Astrocyte (in vitro differentiated cells and primary cell): ENCODE measurements around the gene TMEM179. TPM values are rescaled to one million over a fixed set of nuclear protein-coding genes. Genes with fewer than 3 reads are reported as not detected.

Experiments used
- DNase-seq: peaks from one replicate; pipeline ENCODE4 v3.0.0-alpha.2; 2010; ENCODE audit warnings: low read depth
- FAIRE-seq: peaks from 2 replicates; lab custom pipeline; 2011; peaks lifted over from hg19 to GRCh38; lab: Jason Lieb, UNC
- H2AFZ ChIP-seq: 2 replicates; pipeline ENCODE4 v1.6.0; 2012; ENCODE audit warnings: low read depth, low read length, inconsistent platforms
- H3K27ac ChIP-seq: 2 replicates; pipeline ENCODE4 v1.5.1; 2011; ENCODE audit warnings: low read depth, low read length, inconsistent platforms
- H3K27me3 ChIP-seq: 2 replicates; pipeline ENCODE4 v1.6.0; 2011; ENCODE audit warnings: low read length, inconsistent platforms; ENCODE audit not compliant: insufficient read depth
- H3K36me3 ChIP-seq: 2 replicates; pipeline ENCODE4 v1.5.1; 2011; ENCODE audit warnings: low read length, inconsistent platforms; ENCODE audit not compliant: insufficient read depth
- H3K4me1 ChIP-seq: 2 replicates; pipeline ENCODE4 v1.5.1; 2011; ENCODE audit warnings: low read length, inconsistent platforms; ENCODE audit not compliant: insufficient read depth
- H3K4me2 ChIP-seq: 2 replicates; pipeline ENCODE4 v1.6.0; 2012; ENCODE audit warnings: low read length, inconsistent platforms
- H3K4me3 ChIP-seq: 2 replicates; pipeline ENCODE4 v1.5.1; 2011; ENCODE audit warnings: low read depth, mild to moderate bottlenecking, low read length, inconsistent platforms; ENCODE audit not compliant: insufficient read depth
- H3K79me2 ChIP-seq: 2 replicates; pipeline ENCODE4 v1.6.0; 2012; ENCODE audit warnings: mild to moderate bottlenecking, low read length, inconsistent platforms; ENCODE audit not compliant: insufficient read depth
- H3K9ac ChIP-seq: 2 replicates; pipeline ENCODE4 v1.6.0; 2012; ENCODE audit warnings: mild to moderate bottlenecking, low read length, inconsistent platforms
- H3K9me3 ChIP-seq: 2 replicates; pipeline ENCODE4 v1.5.1; 2012; ENCODE audit warnings: low read depth, mild to moderate bottlenecking, low read length, inconsistent platforms; ENCODE audit not compliant: insufficient read depth
- H4K20me1 ChIP-seq: 2 replicates; pipeline ENCODE4 v1.6.0; 2012; ENCODE audit warnings: low read length, inconsistent platforms; ENCODE audit not compliant: insufficient read depth
- H3K27ac Mint-ChIP-seq: one replicate; pipeline ENCODE4 v1.8.0; 2021; ENCODE audit warnings: mild to moderate bottlenecking, mixed read lengths; ENCODE audit not compliant: unreplicated experiment
- H3K27me3 Mint-ChIP-seq: one replicate; pipeline ENCODE4 v1.8.0; 2021; ENCODE audit warnings: low read depth, mixed read lengths; ENCODE audit not compliant: unreplicated experiment
- H3K36me3 Mint-ChIP-seq: one replicate; pipeline ENCODE4 v1.8.0; 2021; ENCODE audit warnings: low read depth, mixed read lengths; ENCODE audit not compliant: unreplicated experiment
- H3K4me1 Mint-ChIP-seq: one replicate; pipeline ENCODE4 v1.8.0; 2021; ENCODE audit warnings: low read depth, mixed read lengths; ENCODE audit not compliant: unreplicated experiment
- H3K4me3 Mint-ChIP-seq: one replicate; pipeline ENCODE4 v1.8.0; 2021; ENCODE audit warnings: mild to moderate bottlenecking, moderate library complexity, mixed read lengths; ENCODE audit not compliant: unreplicated experiment
- H3K9me3 Mint-ChIP-seq: one replicate; pipeline ENCODE4 v1.8.0; 2021; ENCODE audit warnings: mild to moderate bottlenecking, mixed read lengths; ENCODE audit not compliant: unreplicated experiment
- EZH2 ChIP-seq: IDR thresholded peaks from 2 replicates; pipeline ENCODE4 v1.6.1; 2012; ENCODE audit warnings: mild to moderate bottlenecking, low read length, inconsistent platforms; ENCODE audit not compliant: insufficient read depth
- total RNA-seq: library from RNA; stranded (reverse); gene quantifications from 2 replicates; pipeline ENCODE4 v1.2.1, GENCODE V29; 2021
- TF ChIP-seq, protein P1 (sequence below): IDR thresholded peaks from 2 replicates; pipeline ENCODE4 v1.5.1; 2011; ENCODE audit warnings: low read depth, mild to moderate bottlenecking, inconsistent platforms, low read length, moderate library complexity; ENCODE audit not compliant: insufficient read depth

TMEM179 gene
- total RNA-seq, 1 donor from 2014 or later: 0.82 TPM

DNA sequence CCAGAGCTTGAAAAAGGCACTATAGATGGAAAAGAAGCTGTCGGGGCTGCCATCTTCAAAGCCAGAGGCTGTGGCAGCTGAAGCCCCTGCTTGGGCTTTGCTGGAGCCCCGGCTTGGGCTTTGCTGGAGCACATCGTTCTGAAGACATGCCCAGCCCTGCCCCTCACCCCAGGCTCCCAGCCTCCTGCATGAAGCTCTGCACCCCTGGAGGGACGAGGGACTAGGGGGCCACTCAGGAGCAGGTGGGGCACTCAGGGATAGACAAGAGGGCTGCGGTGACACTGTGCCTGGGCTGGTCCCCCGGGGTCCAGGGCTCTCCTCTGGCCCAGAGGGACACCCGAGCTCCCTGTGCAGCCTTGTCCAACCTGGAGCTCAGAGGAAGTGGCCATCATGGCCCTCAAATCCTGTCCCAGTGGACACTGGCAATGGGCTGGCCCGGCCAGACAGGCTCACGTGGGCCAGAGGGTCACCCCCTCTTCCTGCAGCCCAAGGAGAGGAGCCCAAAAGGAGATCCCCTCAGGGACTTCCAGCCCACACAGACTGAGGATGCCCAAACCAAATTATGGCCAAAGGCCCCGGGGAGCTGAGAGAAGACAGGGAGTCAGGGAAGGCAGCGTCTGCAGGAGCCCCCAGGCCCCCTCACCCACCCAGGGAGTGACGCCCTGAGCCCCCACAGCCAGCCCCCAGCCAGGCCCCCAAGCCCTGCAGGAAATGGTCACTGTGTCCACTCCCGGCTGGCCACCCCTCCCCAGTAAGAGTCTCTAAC lies 48.1 kb downstream of the TMEM179 start:
- H3K4me3 Mint-ChIP-seq: no peak overlapping the region
- no peaks in the 10 kb centered on the region for H3K9me3 Mint-ChIP-seq
- H3K27me3 Mint-ChIP-seq: peaks cover 38% of the 10 kb centered on the region
- no peaks in the 10 kb centered on the region for H3K4me1 ChIP-seq
- no peak overlapping the region for H3K4me2 ChIP-seq
- no peaks in the 10 kb centered on the region for H3K36me3 ChIP-seq
- TF ChIP-seq, protein P1, sequence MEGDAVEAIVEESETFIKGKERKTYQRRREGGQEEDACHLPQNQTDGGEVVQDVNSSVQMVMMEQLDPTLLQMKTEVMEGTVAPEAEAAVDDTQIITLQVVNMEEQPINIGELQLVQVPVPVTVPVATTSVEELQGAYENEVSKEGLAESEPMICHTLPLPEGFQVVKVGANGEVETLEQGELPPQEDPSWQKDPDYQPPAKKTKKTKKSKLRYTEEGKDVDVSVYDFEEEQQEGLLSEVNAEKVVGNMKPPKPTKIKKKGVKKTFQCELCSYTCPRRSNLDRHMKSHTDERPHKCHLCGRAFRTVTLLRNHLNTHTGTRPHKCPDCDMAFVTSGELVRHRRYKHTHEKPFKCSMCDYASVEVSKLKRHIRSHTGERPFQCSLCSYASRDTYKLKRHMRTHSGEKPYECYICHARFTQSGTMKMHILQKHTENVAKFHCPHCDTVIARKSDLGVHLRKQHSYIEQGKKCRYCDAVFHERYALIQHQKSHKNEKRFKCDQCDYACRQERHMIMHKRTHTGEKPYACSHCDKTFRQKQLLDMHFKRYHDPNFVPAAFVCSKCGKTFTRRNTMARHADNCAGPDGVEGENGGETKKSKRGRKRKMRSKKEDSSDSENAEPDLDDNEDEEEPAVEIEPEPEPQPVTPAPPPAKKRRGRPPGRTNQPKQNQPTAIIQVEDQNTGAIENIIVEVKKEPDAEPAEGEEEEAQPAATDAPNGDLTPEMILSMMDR: no peak
- no peak for TF ChIP-seq EZH2
- no peak overlapping the region for H3K9ac ChIP-seq
- no peaks in the 10 kb centered on the region for H3K36me3 Mint-ChIP-seq
- no peaks in the 10 kb centered on the region for H3K79me2 ChIP-seq
- no peak overlapping the region for H3K4me3 ChIP-seq
- H3K9me3 ChIP-seq: no peaks in the 10 kb centered on the region
- FAIRE-seq (no peak), DNase-seq (no peak)
- H3K27ac Mint-ChIP-seq: no peak overlapping the region
- H2AFZ ChIP-seq: no peak overlapping the region
- H3K4me1 Mint-ChIP-seq: no peaks in the 10 kb centered on the region
- no peaks in the 10 kb centered on the region for H3K27me3 ChIP-seq
- no peak overlapping the region for H3K27ac ChIP-seq
- no peaks in the 10 kb centered on the region for H4K20me1 ChIP-seq

DNA sequence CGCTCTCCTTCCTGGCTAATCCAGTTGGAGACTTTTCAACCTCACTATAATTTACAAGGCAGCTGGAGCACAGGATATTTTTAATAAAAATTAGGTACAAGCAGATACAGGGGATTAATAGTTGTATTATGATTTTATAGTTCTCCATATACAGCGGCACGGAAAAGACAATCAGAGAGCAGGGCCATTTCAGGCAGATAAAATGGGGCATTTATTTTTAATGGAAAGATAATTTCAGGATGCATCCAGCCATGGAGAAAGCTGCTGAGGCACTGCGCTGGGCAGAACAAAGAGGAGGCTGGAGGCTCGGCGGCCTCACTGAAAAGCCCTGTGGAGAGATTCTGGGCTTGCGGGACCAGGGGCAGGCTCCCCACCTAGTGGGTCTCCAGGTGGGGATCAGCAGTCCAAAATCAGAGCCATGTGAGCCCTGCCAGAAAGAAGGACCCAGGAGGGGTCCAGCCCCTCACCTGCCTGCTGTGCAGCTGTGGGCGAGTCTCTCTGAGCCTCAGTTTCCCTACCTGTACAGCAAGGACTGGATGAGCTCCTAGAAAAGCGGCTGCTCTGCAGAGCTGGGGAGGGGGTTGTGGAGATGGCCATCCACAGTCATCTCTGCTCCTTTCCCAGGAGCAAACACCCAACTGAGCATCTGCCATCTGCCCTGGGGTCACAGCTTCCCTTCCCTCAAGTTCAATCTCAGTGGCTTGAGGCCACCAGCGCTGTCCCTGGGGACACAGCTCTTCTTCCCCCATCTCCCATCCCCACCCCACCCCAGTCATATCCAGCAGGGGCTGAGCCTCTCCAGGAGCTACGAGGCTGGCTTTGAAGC lies 48.9 kb downstream of the TMEM179 start:
- peaks cover 37% of the 10 kb centered on the region for H3K27me3 Mint-ChIP-seq
- FAIRE-seq: no peak
- Histone ChIP-seq H3K9me3 (no peaks in the 10 kb centered on the region), H3K36me3 (no peaks in the 10 kb centered on the region), H3K27me3 (no peaks in the 10 kb centered on the region), H2AFZ (no peak overlapping the region), H3K4me3 (no peak overlapping the region), H3K9ac (no peak overlapping the region), H3K27ac (no peak overlapping the region), H3K4me1 (no peaks in the 10 kb centered on the region), H3K4me2 (no peak overlapping the region), H3K79me2 (no peaks in the 10 kb centered on the region), H4K20me1 (no peaks in the 10 kb centered on the region)
- H3K9me3 Mint-ChIP-seq: no peaks in the 10 kb centered on the region
- DNase-seq: no peak
- TF ChIP-seq, protein P1: no peak
- TF ChIP-seq EZH2: no peak
- H3K4me3 Mint-ChIP-seq: no peak overlapping the region
- H3K4me1 Mint-ChIP-seq: no peaks in the 10 kb centered on the region
- no peak overlapping the region for H3K27ac Mint-ChIP-seq
- no peaks in the 10 kb centered on the region for H3K36me3 Mint-ChIP-seq
